OCI-LY3 (cell line): ENCODE measurements around the gene ADAMTS15.

Experiments
- H2AFZ ChIP-seq: fragments of 200-600, 300-600 bp; shearing (Covaris generic); 2 replicates; pipeline ENCODE4 v1.6.0; 2014; ENCODE audit warnings: antibody characterized with exemption, low read depth, low read length
- H3K27ac ChIP-seq: fragments of 200-600, 300-600 bp; sonication (generic); 2 replicates; pipeline ENCODE4 v1.5.1; 2014; ENCODE audit warnings: mild to moderate bottlenecking, low read length, moderate library complexity, mixed read lengths
- H3K27me3 ChIP-seq: fragments of 200-600, 300-600 bp; sonication (generic); 2 replicates; pipeline ENCODE4 v1.6.1; 2014; ENCODE audit warnings: low read depth, low read length, mixed read lengths
- H3K36me3 ChIP-seq: fragments of 200-600, 300-600 bp; sonication (generic); replicated peaks from 2 replicates; pipeline ENCODE3; 2014; ENCODE audit warnings: low read depth, low read length, mixed read lengths
- H3K4me1 ChIP-seq: fragments of 300-600, 200-600 bp; sonication (generic); 2 replicates; pipeline ENCODE4 v1.6.1; 2014; ENCODE audit warnings: low read length, mixed read lengths
- H3K4me2 ChIP-seq: fragments of 200-600, 300-600 bp; sonication (generic); 2 replicates; pipeline ENCODE4 v1.6.1; 2014; ENCODE audit warnings: low read length, mixed read lengths
- H3K4me3 ChIP-seq: fragments of 300-600, 200-600 bp; sonication (generic); 2 replicates; pipeline ENCODE4 v1.5.1; 2014; ENCODE audit warnings: antibody characterized with exemption, mild to moderate bottlenecking, low read length, moderate library complexity
- H3K79me2 ChIP-seq: fragments of 300-600, 200-600 bp; shearing (Covaris generic); 2 replicates; pipeline ENCODE4 v1.6.1; 2014; ENCODE audit warnings: mild to moderate bottlenecking, low read length, mixed read lengths
- H3K9ac ChIP-seq: fragments of 300-600, 200-600 bp; shearing (Covaris generic); 2 replicates; pipeline ENCODE4 v1.6.0; 2014; ENCODE audit warnings: mild to moderate bottlenecking, low read length, moderate library complexity
- H3K9me3 ChIP-seq: fragments of 200-600, 300-600 bp; shearing (Covaris generic); 2 replicates; pipeline ENCODE4 v1.6.1; 2014; ENCODE audit warnings: low read length, mixed read lengths; ENCODE audit not compliant: insufficient read depth
- H4K20me1 ChIP-seq: fragments of 200-600, 300-600 bp; sonication (generic); 2 replicates; pipeline ENCODE4 v1.6.1; 2016; ENCODE audit warnings: low read length, mixed read lengths; ENCODE audit not compliant: insufficient read depth
- CTCF ChIP-seq: fragments of 200-600, 300-600 bp; sonication (generic); IDR thresholded peaks from 2 replicates; pipeline ENCODE4 v1.5.1; 2014; ENCODE audit warnings: antibody characterized with exemption, low read length, low read depth
- EZH2phosphoT487 ChIP-seq: fragments of 200-600 bp; shearing (Covaris generic); IDR thresholded peaks from 2 replicates; pipeline ENCODE4 v1.6.1; 2018; ENCODE audit warnings: antibody characterized with exemption, mixed run types, low read depth

Gene ADAMTS15

GRCh38 chr11:130477586-130478203 is 29.2 kb downstream of the ADAMTS15 start:
- Histone ChIP-seq H4K20me1 (no peaks in the 10 kb centered on the region), H3K27me3 (no peaks in the 10 kb centered on the region), H2AFZ (no peak overlapping the region), H3K79me2 (no peaks in the 10 kb centered on the region), H3K9ac (no peak overlapping the region), H3K4me2 (no peak overlapping the region), H3K27ac (no peak overlapping the region), H3K9me3 (no peaks in the 10 kb centered on the region), H3K4me1 (no peaks in the 10 kb centered on the region), H3K36me3 (no peaks in the 10 kb centered on the region), H3K4me3 (no peak overlapping the region)
- TF ChIP-seq CTCF (no peak), EZH2phosphoT487 (no peak)

- no peak overlapping the region for H2AFZ ChIP-seq
- H3K4me2 ChIP-seq, result no peak overlapping the region
- H3K79me2 ChIP-seq, result no peaks in the 10 kb centered on the region
- no peaks in the 10 kb centered on the region for H3K36me3 ChIP-seq
- no peak overlapping the region for H3K27ac ChIP-seq
- no peaks in the 10 kb centered on the region for H3K4me1 ChIP-seq
- H3K4me3 ChIP-seq, result no peak overlapping the region
- H4K20me1 ChIP-seq, result no peaks in the 10 kb centered on the region
- no peaks in the 10 kb centered on the region for H3K9me3 ChIP-seq
- no peak for TF ChIP-seq CTCF
- no peak for TF ChIP-seq EZH2phosphoT487
- no peaks in the 10 kb centered on the region for H3K27me3 ChIP-seq
- no peak overlapping the region for H3K9ac ChIP-seq
Measured at GRCh38 chr11:130478204-130478701, 29.8 kb downstream of the ADAMTS15 start.

- Histone ChIP-seq H3K36me3 (no peaks in the 10 kb centered on the region), H2AFZ (no peak overlapping the region), H3K4me2 (no peak overlapping the region), H3K27ac (no peak overlapping the region), H3K4me3 (no peak overlapping the region), H3K9ac (no peak overlapping the region), H4K20me1 (no peaks in the 10 kb centered on the region), H3K79me2 (no peaks in the 10 kb centered on the region), H3K4me1 (no peaks in the 10 kb centered on the region), H3K9me3 (no peaks in the 10 kb centered on the region), H3K27me3 (no peaks in the 10 kb centered on the region)
- TF ChIP-seq CTCF (no peak), EZH2phosphoT487 (no peak)
Measured at GRCh38 chr11:130478881-130479280, 30.4 kb downstream of the ADAMTS15 start.

- no peak overlapping the region for H3K4me2 ChIP-seq
- no peaks in the 10 kb centered on the region for H3K79me2 ChIP-seq
Measured at GRCh38 chr11:130480186-130480585, 31.7 kb downstream of the ADAMTS15 start.

More at GRCh38 chr11:130480186-130480585, 31.7 kb downstream of the ADAMTS15 start:
- Histone ChIP-seq H3K4me3 (no peak overlapping the region), H4K20me1 (no peaks in the 10 kb centered on the region), H3K27ac (no peak overlapping the region), H2AFZ (no peak overlapping the region), H3K4me1 (no peaks in the 10 kb centered on the region), H3K9ac (no peak overlapping the region), H3K36me3 (no peaks in the 10 kb centered on the region), H3K27me3 (no peaks in the 10 kb centered on the region), H3K9me3 (no peaks in the 10 kb centered on the region)
- TF ChIP-seq EZH2phosphoT487, result no peak
- TF ChIP-seq CTCF, result no peak
